SK-N-DZ (cell line): Measurements from ENCODE around the gene LIPM. TPM values are rescaled to one million over a fixed set of nuclear protein-coding genes. Genes with fewer than 3 reads are reported as not detected.

Experiments
- DNase-seq: peaks from one replicate; pipeline ENCODE4 v3.0.0-alpha.2; 2015; ENCODE audit warnings: low spot score
- polyA plus RNA-seq, 2 experiments: library from polyadenylated mRNA; depleted of rRNA; stranded (reverse); fragments of >200 nt; gene quantifications; 2 replicates each; pipeline ENCODE4 v1.2.3, GENCODE V29; 2014

LIPM gene, protein sequence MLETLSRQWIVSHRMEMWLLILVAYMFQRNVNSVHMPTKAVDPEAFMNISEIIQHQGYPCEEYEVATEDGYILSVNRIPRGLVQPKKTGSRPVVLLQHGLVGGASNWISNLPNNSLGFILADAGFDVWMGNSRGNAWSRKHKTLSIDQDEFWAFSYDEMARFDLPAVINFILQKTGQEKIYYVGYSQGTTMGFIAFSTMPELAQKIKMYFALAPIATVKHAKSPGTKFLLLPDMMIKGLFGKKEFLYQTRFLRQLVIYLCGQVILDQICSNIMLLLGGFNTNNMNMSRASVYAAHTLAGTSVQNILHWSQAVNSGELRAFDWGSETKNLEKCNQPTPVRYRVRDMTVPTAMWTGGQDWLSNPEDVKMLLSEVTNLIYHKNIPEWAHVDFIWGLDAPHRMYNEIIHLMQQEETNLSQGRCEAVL
- not detected in 2 replicates for polyA plus RNA-seq (2014; cell fraction: cytosol; rRNA removed)
- not detected in 2 replicates for polyA plus RNA-seq (2014; cell fraction: nucleus; rRNA removed)

DNA sequence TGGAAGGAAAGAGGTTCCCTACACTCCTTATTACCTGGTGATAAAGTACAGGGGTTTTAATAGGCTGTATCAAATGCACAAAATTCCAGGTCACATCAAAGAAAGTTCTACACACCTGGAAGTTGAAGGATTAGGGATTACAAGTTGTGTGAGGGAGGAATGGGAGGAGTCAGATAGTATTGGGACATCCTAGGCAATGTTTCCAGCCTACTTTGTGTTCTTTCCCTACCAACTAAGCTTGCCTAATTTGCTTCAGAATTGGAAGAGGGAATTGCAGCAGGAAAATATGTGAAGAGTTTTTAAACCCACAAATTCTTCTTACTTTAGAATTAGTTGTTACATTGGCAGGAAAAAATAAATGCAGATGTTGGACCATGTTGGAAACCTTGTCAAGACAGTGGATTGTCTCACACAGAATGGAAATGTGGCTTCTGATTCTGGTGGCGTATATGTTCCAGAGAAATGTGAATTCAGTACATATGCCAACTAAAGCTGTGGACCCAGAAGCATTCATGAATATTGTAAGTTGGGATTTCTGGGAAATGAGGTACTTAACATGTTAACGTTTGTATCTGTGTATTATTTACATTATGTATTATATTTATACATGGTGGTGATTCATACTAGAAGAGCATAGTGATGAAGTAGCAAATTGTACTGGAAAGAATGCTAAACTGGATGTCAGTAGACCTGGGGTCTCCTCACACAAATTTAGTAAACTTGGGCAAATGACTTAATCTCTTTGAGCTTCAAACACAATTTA lies at the start of gene LIPM:
LIPM (plus strand) TSS at position 208 of the 763 bp plus-strand sequence; CDS start at position 375, 167 bp downstream.
- no peak for DNase-seq

DNA sequence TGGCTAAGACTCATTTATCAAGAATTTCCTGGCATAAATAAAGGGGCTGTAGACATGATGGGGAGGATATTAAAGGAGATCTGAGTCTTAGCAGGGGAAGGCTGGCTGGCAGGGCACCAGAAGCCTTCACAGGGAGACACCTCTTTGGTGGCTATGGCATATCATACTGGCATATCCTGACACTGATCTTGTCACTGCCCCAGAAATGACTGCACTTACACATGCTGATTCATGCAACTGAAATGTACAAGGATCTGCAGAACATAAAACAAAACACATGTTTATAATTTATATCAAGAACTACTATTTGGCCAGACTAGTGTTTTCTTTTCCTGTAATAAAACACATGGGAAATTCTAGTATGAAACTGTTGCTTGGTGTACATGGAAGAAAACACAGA lies 48.2 kb upstream of the LIPM start:
- DNase-seq, result no peak

DNA sequence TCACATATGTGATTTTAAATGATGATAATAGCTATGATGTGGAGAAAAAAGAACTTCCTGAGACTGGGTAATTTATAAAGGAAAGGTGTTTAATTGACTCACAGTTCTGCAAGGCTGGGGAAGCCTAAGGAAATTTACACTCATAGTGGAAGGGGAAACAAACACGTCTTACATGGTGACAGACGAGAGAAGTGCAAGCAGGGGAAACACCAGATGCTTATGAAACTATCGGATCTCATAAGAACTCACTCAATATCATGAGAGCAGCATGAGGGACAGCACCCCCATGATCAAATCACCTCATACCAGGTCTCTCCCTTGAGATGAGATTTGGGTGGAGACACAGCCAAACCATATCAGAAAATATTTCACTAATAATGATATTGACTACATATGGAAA lies 46.8 kb upstream of the LIPM start:
- no peak for DNase-seq

DNA sequence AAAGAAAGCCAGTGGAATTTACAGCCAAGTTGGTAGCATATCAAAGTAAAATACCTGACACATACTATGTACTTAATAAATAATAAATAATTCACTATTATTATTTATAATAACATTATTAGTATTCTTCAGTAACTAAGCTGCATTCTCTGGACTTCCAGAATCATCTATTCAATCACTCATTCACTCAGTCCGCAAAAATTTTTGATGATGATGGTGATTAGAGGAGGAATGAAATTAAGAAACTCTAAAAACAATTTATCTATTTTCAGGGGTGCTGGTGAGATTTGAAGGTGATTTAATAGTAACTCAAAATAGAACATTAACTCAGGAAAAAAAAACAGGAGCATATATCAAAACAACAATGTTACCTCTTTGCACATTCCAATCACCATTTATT lies 45.9 kb upstream of the LIPM start:
- DNase-seq, result no peak

DNA sequence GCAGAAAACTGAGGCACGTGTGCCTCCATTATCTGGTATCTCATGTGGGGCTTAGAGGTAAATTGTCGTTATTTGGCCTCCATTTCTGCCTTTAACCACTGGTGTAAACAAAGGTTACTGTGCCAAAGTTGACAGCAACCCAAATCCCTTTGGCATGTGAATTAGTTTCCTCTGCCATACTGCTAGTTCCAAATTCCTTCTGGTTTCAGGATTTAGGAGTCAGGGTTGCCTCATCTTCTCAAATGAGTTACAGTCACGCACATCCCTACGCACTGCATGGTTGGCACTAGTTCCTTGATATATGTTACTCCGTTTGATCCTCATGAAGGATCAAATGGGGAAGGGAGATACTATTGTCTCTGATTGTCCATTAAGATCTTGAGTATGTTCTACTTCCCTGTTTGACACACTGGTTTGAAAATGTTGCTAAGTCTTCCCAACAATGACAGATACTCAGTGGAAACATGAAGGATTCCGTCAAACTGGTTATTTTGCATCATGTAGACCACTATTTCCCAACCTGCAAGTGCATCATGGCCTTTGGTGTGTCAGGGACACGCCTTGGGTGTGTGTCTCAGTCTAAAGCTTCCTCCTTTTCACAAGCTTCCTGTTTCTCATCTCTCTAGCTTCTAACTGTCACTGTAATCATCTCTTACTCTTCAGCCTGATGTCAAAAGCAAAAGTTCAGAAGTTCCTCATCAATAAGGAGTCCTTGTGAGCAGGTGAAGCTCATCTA lies 43.0 kb upstream of the LIPM start, which contains the start of gene LIPN:
LIPN (plus strand) TSS at position 655 of the 736 bp plus-strand sequence. CDS start 1,386 bp downstream, outside the sequence.
- no peak for DNase-seq

DNA sequence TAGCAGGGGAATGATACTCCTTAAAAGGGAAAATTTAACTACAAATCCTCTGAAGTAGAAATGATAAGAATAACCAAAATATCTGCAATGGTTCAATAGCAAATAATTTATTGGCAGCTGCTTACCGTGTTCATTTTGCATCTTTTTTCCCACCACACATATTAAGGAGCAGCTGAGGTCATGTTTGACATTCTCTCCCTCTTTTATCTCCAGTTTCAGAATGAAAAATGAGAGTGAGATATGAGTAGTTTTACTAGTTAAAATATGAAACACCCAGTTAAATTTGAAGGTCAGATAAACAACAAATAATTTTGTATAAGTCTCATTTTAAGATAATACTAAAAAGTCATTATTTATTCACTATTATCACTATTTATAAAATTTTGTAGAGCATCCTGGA lies 39.6 kb upstream of the LIPM start:
- no peak for DNase-seq

DNA sequence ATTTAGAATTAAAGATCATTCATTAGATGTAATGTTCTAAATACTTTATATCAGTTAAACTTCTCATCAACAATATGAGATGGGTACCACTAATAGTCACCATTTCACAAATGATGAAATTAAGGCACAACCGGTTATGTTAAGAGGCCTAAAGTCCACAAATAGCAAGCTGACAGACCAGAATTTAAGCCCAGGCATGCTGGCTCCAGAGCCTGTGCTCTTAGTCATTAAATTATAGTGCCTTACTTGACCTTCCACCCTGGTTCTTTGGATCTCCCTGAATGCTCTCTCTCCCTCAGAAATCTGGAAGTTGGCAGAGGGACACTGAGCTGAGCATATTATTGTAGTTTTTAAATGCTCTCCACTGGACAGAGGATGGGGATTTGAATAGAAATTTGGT lies 39.1 kb upstream of the LIPM start:
- no peak for DNase-seq

DNA sequence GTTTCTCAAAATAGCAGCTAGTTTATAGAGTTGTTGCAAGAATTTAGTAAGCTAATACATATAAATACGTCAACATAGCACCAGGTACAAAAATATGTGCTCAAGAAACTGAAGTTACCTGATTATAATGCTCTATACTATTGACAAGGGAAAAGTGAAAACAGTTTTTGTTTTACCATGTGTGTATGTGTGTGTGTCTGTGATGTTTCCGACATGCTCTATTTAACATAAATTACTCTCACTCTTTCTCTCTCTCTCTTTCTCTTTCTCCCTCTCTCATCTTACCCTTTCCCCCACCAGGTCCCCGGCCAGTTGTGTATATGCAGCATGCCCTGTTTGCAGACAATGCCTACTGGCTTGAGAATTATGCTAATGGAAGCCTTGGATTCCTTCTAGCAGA lies 38.4 kb upstream of the LIPM start:
- DNase-seq, result no peak

DNA sequence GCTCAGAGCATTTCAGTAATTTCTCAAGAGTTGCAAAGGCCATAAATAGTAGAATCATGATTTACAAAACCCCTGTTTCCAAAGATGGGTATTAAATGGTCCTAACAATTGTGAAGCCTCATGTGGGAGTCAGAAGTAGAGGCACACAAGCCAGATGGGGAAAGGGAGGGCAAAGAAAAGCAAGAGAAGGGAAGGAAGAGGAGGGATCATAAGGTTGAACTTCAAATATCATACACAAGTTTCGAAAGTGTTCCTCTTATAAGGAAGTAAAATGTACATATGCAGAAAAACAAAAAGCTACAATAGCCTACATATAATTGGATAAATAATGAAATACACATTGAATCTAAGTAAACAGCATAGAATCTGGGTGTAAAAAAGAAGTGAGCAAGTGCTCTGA lies 36.7 kb upstream of the LIPM start:
- DNase-seq, result no peak

DNA sequence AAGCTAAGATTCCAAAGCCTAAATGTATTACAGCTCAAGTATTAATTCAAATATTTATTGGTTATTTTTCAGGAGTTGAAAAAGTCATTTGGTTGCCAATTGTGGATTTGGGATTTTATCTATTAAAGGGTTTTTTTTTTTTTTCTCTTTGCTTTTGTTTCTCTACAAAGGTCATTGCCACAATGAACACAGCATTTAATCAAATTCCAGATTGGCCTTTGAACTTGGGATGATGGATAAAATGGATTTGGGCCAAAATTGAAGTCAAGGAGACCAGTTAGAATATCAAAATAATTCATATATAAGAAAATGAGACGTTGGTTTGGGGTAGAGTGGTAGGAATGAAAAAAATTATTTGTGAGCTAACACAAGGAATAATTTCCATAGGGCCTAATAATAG lies 33.1 kb upstream of the LIPM start:
- no peak for DNase-seq

DNA sequence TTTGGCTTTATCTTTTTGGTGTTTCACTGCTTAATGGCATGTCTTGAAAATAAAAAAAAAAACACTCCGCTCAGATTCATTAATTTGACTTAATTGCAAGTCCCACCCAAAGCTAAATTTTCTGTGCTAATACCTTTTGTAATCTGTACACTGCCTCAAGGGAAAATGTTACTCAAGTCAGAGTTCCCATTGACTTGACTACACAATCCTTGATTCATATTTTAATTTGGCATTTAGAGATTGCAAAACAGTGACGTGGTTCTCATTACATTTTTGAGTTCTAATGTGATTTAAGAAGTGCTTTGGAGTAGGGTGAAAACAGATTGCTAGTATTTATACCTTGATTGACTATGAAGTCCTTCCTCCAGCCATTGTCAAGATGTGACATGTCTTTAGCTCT lies 21.3 kb upstream of the LIPM start:
- DNase-seq, result no peak

DNA sequence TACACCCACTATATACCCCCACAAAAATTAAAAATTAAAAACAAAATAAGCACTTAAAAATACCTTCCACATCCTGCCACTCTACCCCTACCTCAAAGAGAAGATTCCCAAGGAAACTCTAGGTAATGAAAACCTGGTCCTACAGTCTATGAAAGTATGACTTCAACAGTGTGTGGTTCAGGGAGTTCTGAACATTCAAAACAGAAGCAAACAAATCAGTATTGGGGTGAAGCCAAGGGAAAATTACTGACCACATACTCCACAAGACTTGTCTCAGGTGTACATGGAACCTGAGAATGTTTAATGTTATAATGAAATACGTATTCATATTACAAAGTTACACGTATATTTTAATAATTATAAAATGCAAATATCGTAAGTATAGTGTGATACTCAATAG lies 20.3 kb upstream of the LIPM start:
- DNase-seq, result no peak

DNA sequence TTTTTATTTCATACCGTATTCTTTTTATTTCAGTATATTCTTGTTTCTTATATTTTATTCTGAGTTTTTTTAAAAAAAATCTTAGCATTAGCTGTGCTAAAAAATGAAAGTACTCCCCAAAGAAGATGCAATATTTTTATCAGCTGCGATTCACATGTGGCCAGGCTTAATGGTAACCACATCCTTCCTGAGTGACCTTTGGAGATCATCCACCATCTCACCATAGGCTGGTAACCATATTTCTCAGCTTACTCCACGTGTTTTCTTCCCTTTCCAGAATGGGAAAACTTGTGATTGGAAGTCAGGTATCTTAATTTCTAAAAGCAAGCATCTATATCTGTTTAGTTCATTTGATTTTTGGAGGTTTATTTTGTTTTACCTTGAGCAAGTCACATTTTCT lies 18.8 kb upstream of the LIPM start:
- no peak for DNase-seq

DNA sequence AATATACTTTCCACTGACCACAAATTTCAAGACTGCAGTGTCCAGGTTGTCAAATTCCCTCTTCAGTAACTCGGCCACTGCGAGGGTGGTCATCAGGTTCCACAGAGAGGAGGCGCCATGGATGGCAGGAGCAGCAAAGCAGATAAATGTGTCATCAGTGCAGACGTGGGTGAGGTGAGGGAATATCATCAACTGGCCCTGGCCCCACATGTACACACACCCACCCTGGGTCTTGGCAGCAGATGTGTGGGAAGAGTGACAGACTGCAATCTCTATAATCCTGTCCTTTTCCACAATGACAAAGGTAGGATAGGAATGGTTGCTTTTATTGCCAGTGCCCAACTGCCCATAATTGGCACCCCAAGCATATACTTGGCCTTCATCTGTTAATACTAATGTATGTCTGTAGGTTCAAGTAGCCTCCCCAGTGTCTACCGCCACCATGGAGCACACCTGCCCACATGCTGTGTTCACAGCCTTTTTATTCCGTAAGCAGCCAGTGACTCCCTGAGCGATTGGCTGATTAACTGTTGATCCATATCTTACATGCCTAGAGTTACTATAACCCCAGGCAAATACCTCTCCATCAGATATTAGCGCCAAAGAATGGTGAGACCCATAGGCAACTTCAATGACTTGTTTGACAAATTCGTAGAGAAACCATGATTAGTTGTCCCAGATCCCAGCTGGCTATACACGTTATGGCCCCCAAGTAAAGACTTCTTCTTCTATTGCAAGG lies 16.3 kb upstream of the LIPM start:
- no peak for DNase-seq

DNA sequence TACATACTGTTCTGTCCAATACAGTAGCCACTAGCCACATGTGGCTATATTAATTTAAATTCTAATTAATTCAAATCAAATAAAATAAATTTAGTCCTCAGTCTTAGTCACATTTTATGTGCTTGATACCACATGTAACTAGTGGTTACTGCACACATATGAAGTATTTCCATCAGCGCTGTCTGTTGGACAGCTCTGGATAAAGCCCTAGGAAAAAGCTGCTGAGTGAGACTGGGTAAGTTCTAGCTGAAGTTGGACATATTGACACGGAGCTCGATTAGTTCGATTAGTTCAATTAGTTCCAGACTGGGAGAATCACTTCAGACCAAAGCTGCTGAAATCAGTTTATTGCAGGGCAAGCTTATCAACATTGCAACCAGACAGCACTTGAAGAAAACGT lies 15.1 kb upstream of the LIPM start:
- no peak for DNase-seq

DNA sequence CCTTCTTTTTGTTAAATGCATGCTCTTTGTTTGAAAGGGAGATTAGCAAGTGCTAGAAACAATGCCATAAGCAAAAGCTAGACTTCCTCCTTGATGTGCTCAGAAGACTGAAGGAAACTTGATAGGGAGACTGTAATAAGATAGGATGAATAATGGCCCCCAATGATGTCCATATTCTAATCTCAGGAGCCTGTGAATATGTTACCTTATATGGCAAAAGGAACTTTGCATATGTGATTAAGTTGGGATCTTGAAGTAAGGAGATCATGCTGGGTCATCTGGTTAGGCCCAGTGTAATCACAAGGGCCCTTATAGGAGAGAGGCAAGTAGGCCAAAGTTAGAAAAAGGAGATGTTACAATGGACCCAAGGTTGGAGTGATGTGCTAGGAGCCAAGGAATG lies 13.6 kb upstream of the LIPM start:
- DNase-seq, result no peak

DNA sequence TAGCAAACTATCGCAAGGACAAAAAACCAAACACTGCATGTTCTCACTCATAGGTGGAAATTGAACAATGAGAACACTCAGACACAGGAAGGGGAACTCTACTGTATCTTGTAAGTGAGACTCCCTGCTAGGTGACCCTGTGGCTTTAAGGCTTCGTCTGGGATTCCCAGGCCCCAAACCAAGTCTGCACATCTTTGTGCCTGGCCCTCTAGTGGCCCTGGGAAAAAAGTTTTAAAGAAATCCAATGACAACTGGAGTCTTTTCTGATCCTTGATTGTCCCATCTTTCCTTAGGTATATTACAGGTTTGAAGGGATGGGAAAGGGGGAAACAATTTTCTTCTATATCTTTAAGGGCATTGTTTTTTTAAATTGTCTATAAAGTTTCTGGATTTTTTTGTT lies 10.6 kb upstream of the LIPM start:
- peak; percentile 51 for DNase-seq

DNA sequence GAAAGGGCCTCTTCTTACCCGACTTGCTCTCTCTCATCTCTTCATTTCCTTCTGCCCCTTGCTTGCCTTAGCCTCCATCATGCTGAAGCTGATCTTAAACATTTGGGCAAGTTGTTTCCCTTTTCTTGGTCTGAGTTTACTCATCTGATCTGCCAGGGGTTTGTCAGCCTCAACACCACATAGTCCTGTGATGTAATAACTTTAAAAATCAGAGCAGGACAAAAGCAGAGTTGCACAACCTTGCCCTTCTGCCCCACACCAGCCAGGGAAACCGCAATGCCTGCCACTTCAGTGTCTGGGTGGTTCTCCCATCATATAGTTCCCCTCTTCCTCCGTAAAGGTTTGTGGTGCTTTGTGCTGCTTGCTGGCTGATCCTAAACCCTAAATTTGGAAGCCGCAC lies 9.9 kb upstream of the LIPM start:
- DNase-seq, result no peak

DNA sequence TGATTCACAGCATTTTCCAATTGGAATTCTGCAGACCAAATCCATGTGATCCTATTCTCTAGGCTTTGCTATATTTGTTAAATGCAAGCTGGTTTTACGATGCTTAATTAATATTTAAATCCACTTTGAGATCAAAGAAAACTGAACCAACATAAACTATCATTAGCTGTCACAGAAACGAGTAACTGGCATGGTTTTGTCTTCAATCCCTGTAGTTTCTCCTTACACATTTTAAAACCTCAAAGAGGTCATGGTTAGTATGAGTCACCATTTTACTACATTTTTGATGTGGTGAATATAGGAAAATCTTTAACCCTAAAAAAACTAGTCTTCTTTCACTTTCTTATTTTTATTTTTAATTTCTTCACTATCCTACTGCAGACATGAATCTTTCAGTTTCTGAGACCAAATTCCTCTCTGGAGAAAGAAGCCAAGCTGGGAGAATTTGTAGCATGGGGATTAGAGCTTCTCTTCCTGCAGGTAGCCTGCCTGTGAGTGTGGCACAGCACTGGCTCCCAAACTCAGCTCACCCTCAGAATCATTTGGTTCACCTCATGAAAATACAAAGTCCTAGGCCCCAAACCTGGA lies 8.7 kb upstream of the LIPM start:
- no peak for DNase-seq

DNA sequence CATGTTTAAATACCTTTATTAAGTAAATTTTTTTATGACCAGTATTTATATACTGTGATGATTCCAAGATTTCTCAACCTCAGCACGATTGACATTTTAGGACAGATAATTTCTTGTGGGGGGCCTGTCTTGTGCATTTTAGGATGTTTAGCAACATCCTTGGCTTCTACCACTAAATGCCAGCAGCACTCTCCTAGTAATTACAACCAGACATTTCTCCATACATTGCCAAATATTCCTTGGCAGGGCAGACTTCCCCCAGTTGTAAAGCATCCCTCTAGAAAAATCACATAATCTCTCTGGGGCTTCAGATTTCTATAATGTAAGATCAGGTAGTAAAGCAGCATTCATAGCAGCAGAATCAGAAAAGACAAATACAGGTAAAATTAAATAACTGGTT lies 7.8 kb upstream of the LIPM start:
- DNase-seq, result no peak
